BLaER1 treated with 17β-estradiol and CSF1 and Interleukin-3, amounts not matched to agents 10 nM and 100 nM (cell line): ENCODE data around the gene TRPV6.

Experiments
- H3K27ac ChIP-seq, 11 experiments: shearing (Covaris generic); formaldehyde crosslinking; 2 replicates each; pipeline ENCODE4 v1.8.1; 2022
- H3K27me3 ChIP-seq, 11 experiments: shearing (Covaris generic); formaldehyde crosslinking; 2 replicates each; pipeline ENCODE4 v1.8.1; 2022
- H3K36me3 ChIP-seq, 11 experiments: shearing (Covaris generic); formaldehyde crosslinking; 2 replicates each; pipeline ENCODE4 v1.8.1; 2022
- H3K4me1 ChIP-seq, 10 experiments: shearing (Covaris generic); formaldehyde crosslinking; 2 replicates each; pipeline ENCODE4 v1.8.1; 2022
- H3K4me2 ChIP-seq, 11 experiments: shearing (Covaris generic); formaldehyde crosslinking; 2 replicates each; pipeline ENCODE4 v1.8.1; 2022
- H3K4me3 ChIP-seq, 10 experiments: shearing (Covaris generic); formaldehyde crosslinking; 2 replicates each; pipeline ENCODE4 v1.8.1; 2022
- H3K9ac ChIP-seq, 11 experiments: shearing (Covaris generic); formaldehyde crosslinking; 2 replicates each; pipeline ENCODE4 v1.8.1; 2022
- H3K9me3 ChIP-seq, 11 experiments: shearing (Covaris generic); formaldehyde crosslinking; replicated peaks in 1 of 11; 2 replicates each; pipeline ENCODE4 v1.8.1; 2022
- H4K20me1 ChIP-seq, 11 experiments: shearing (Covaris generic); formaldehyde crosslinking; 2 replicates each; pipeline ENCODE4 v1.8.1; 2022
- Cebpa-rat ChIP-seq, 11 experiments: shearing (Covaris generic); IDR thresholded peaks; 2 replicates each; pipeline ENCODE4 v1.8.1; 2022

The TRPV6 gene

DNA sequence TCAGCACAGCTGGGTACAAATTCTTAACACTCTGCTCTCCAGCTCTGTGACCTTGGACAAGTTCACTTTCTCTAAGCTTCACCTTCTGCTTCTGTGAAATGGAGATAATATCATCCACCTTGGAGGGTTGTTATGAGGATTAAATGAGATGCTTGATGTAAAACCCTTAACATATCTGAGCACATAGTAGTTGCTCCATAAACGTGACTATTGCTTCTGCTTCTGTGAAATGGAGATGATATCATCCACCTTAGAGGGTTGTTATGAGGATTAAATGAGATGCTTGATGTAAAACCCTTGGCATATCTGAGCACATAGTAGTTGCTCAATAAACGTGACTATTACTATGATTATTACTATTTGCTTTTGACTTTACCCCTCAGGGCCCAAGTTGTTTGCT is 16.1 kb downstream of the TRPV6 start:
- no peaks in the 10 kb centered on the region for H3K27me3 ChIP-seq
- H3K4me2 ChIP-seq = no peak overlapping the region
- TF ChIP-seq Cebpa-rat (IDR thresholded peaks at IDR 0.05) = no peak

DNA sequence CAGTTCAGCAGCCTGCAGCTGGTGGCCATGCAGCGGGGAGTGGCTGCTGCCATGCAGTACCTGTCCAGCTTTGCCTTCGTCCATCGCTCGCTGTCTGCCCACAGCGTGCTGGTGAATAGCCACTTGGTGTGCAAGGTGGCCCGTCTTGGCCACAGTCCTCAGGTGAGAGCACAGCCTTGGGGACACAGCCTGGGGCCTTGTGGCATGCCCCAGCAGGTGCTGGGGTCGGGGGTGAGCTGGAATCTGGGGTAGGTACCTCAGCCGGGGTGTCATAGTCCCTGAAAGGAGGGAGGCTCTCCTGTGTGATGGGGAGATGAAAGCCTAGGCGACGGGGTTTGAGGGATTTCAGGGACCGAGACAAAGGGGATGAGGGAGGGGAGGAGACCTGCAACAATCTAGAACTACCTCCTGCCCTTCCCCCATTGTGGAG is 16.5 kb downstream of the TRPV6 start:
- Histone ChIP-seq H3K27ac (no peak overlapping the region), H4K20me1 (no peaks in the 10 kb centered on the region), H3K36me3 (peaks cover 0 to 5% (median 0%) of the 10 kb centered on the region in 11 experiments; a peak in 4 of 22 replicates), H3K4me3 (no peak overlapping the region), H3K9ac (no peak overlapping the region), H3K4me1 (peaks cover 7 to 33% (median 24%) of the 10 kb centered on the region in 10 experiments), H3K27me3 (no peaks in the 10 kb centered on the region), H3K9me3 (no peaks in the 10 kb centered on the region), H3K4me2 (no peak overlapping the region)
- TF ChIP-seq Cebpa-rat (IDR thresholded peaks at IDR 0.05) = no peak

More for the DNA sequence above, 16.1 kb downstream of the TRPV6 start:
- H3K36me3 ChIP-seq = peaks cover 0 to under 1% (median 0%) of the 10 kb centered on the region in 11 experiments; a peak in 3 of 22 replicates
- peaks cover 0 to 3% (median 0%) of the 10 kb centered on the region in 11 experiments; a peak in 1 of 22 replicates for H3K9me3 ChIP-seq
- H3K4me3 ChIP-seq = no peak overlapping the region
- H3K27ac ChIP-seq = no peak overlapping the region
- no peaks in the 10 kb centered on the region for H4K20me1 ChIP-seq
- H3K4me1 ChIP-seq = peaks cover 7 to 33% (median 24%) of the 10 kb centered on the region in 10 experiments
- H3K9ac ChIP-seq = no peak overlapping the region

DNA sequence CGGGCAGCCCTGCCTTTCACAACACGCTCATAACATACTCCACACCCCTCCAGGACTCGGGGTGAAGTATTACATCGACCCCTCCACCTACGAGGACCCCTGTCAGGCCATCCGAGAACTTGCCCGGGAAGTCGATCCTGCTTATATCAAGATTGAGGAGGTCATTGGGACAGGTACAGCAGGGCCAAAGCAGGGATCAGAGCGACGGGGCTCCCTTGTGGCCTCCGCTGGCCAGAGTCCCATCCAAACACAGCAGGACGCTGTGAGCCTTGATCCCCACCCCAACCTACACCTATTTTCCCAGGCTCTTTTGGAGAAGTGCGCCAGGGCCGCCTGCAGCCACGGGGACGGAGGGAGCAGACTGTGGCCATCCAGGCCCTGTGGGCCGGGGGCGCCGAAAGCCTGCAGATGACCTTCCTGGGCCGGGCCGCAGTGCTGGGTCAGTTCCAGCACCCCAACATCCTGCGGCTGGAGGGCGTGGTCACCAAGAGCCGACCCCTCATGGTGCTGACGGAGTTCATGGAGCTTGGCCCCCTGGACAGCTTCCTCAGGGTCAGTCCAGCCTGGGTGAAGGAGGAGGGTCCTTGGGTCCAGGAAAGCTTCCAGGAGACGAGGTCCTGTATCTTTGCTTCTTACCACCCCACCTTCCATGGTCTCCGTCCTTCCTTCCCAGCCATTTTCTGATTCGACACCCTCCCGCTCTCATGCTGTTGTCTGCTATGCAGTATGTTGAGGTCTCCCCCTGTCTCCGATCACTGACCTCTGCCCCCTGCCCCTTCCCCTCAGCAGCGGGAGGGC is 17.2 kb downstream of the TRPV6 start:
- no peaks in the 10 kb centered on the region for H4K20me1 ChIP-seq
- H3K27me3 ChIP-seq = no peaks in the 10 kb centered on the region
- no peak for TF ChIP-seq Cebpa-rat (IDR thresholded peaks at IDR 0.05)
- peaks cover 8 to 34% (median 25%) of the 10 kb centered on the region in 10 experiments for H3K4me1 ChIP-seq
- no peak overlapping the region for H3K9ac ChIP-seq
- H3K36me3 ChIP-seq = peaks cover 0 to 11% (median 0%) of the 10 kb centered on the region in 11 experiments; a peak in 4 of 22 replicates
- no peak overlapping the region for H3K4me3 ChIP-seq
- no peak overlapping the region for H3K27ac ChIP-seq
- H3K9me3 ChIP-seq = no peaks in the 10 kb centered on the region
- 0 out of 22 replicates have a peak overlapping the region, but pooled peaks of 1 of the 11 experiments have one; percentile 26 for H3K4me2 ChIP-seq

GRCh38 chr7:142867398-142868187 is 18.0 kb downstream of the TRPV6 start:
- no peak for TF ChIP-seq Cebpa-rat (IDR thresholded peaks at IDR 0.05)
- Histone ChIP-seq H4K20me1 (no peaks in the 10 kb centered on the region), H3K27me3 (no peaks in the 10 kb centered on the region), H3K36me3 (peaks cover 0 to 19% (median 0%) of the 10 kb centered on the region in 11 experiments; a peak in 4 of 22 replicates), H3K9me3 (no peaks in the 10 kb centered on the region), H3K9ac (no peak overlapping the region), H3K27ac (no peak overlapping the region), H3K4me3 (no peak overlapping the region), H3K4me1 (peaks cover 14 to 42% (median 32%) of the 10 kb centered on the region in 10 experiments), H3K4me2 (peak overlapping the region in 7 of 11 experiments; percentile 6 to 36 (median 29); a peak in 9 of 22 replicates)

DNA sequence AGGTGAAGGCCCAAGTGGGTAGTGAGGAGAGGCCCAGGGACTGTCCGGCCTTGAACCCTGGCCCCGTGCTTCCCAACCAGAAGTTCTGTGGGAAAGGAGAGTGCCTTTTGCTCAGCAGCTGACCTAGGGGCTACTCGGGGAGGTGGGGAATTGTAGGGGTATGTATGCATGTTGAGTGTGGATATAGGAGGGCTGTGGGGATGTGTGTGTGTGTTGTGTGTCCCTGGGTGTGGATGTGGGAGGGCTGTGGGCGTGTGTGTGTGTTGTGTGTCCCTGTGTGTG is 18.5 kb downstream of the TRPV6 start:
- Histone ChIP-seq H3K36me3 (peaks cover 0 to 22% (median 0%) of the 10 kb centered on the region in 11 experiments; a peak in 4 of 22 replicates), H3K4me1 (peaks cover 14 to 48% (median 38%) of the 10 kb centered on the region in 10 experiments), H3K27ac (no peak overlapping the region), H3K9ac (no peak overlapping the region), H3K27me3 (no peaks in the 10 kb centered on the region), H4K20me1 (no peaks in the 10 kb centered on the region), H3K4me3 (no peak overlapping the region), H3K4me2 (peak overlapping the region in 4 of 11 experiments; percentile 6 to 83 (median 30); a peak in 6 of 22 replicates), H3K9me3 (no peaks in the 10 kb centered on the region)
- no peak for TF ChIP-seq Cebpa-rat (IDR thresholded peaks at IDR 0.05)

- peak overlapping the region in 6 of 11 experiments; percentile 23 to 87 (median 82); a peak in 6 of 22 replicates for H3K4me2 ChIP-seq
- peaks cover 0 to 22% (median 0%) of the 10 kb centered on the region in 11 experiments; a peak in 4 of 22 replicates for H3K36me3 ChIP-seq
- no peaks in the 10 kb centered on the region for H3K27me3 ChIP-seq
- no peak overlapping the region for H3K9ac ChIP-seq
- H3K4me3 ChIP-seq = no peak overlapping the region
- no peaks in the 10 kb centered on the region for H4K20me1 ChIP-seq
- H3K9me3 ChIP-seq = no peaks in the 10 kb centered on the region
- TF ChIP-seq Cebpa-rat (IDR thresholded peaks at IDR 0.05) = no peak
- peaks cover 14 to 51% (median 42%) of the 10 kb centered on the region in 10 experiments for H3K4me1 ChIP-seq
- H3K27ac ChIP-seq = no peak overlapping the region
These were observed 19.0 kb downstream of the TRPV6 start for GRCh38 chr7:142866361-142867096.

DNA sequence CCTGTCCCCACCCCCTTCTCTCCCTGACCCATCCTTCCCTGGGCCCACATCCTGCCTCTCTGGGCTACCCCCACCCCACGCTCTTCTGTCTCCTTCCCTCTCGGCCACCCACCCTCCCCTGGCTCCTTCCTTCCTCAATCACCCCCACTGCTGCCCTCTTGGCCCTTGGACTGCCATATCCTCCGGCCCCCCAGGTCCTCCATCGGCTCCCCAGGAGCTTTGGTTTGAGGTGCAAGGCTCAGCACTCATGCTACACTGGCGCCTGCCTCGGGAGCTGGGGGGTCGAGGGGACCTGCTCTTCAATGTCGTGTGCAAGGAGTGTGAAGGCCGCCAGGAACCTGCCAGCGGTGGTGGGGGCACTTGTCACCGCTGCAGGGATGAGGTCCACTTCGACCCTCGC is 19.8 kb downstream of the TRPV6 start:
- H3K4me2 ChIP-seq = peak overlapping the region in 8 of 11 experiments; percentile 33 to 87 (median 78); a peak in 14 of 22 replicates
- no peaks in the 10 kb centered on the region for H4K20me1 ChIP-seq
- no peak overlapping the region for H3K9ac ChIP-seq
- TF ChIP-seq Cebpa-rat (IDR thresholded peaks at IDR 0.05) = no peak
- H3K4me1 ChIP-seq = peaks cover 14 to 51% (median 42%) of the 10 kb centered on the region in 10 experiments
- H3K9me3 ChIP-seq = no peaks in the 10 kb centered on the region
- H3K4me3 ChIP-seq = no peak overlapping the region
- H3K27ac ChIP-seq = peak overlapping the region in 3 of 11 experiments; percentile 45 to 53 (median 49); a peak in 4 of 22 replicates
- H3K36me3 ChIP-seq = peaks cover 0 to 22% (median 0%) of the 10 kb centered on the region in 11 experiments; a peak in 4 of 22 replicates
- no peaks in the 10 kb centered on the region for H3K27me3 ChIP-seq

- no peaks in the 10 kb centered on the region for H3K27me3 ChIP-seq
- peak overlapping the region in 8 of 11 experiments; percentile 33 to 87 (median 78); a peak in 15 of 22 replicates for H3K4me2 ChIP-seq
- H3K9ac ChIP-seq = 0 out of 22 replicates have a peak overlapping the region, but pooled peaks of 1 of the 11 experiments have one; percentile 15
- no peak overlapping the region for H3K4me3 ChIP-seq
- no peaks in the 10 kb centered on the region for H4K20me1 ChIP-seq
- TF ChIP-seq Cebpa-rat (IDR thresholded peaks at IDR 0.05) = no peak
- H3K9me3 ChIP-seq = no peaks in the 10 kb centered on the region
- peaks cover 14 to 51% (median 42%) of the 10 kb centered on the region in 10 experiments for H3K4me1 ChIP-seq
- H3K36me3 ChIP-seq = peaks cover 0 to 22% (median 0%) of the 10 kb centered on the region in 11 experiments; a peak in 4 of 22 replicates
- peak overlapping the region in 3 of 11 experiments; percentile 45 to 53 (median 49); a peak in 5 of 22 replicates for H3K27ac ChIP-seq
These were observed 20.4 kb downstream of the TRPV6 start for GRCh38 chr7:142864980-142865747.
